Left ventricle myocardium inferior (tissue), 1 donor: ENCODE results near the gene FOXK2. TPM values are rescaled to one million over a fixed set of nuclear protein-coding genes. Genes with fewer than 3 reads are reported as not detected.
A peak's percentile ranks its signal among the peaks of the same experiment; 100 is the strongest.

Source experiments
- DNase-seq: peaks from one replicate; pipeline ENCODE4 v3.0.0-alpha.2; 2020
- H3K27ac ChIP-seq: fragments of 200-600 bp; replicated peaks from 2 replicates; pipeline ENCODE4 v1.8.0; 2021
- H3K27me3 ChIP-seq: fragments of 200-600 bp; 2 replicates; pipeline ENCODE4 v1.8.0; 2021; ENCODE audit warnings: low read depth
- H3K36me3 ChIP-seq: fragments of 200-600 bp; 2 replicates; pipeline ENCODE4 v1.8.0; 2021
- H3K4me1 ChIP-seq: fragments of 200-600 bp; 2 replicates; pipeline ENCODE4 v1.8.0; 2021
- H3K4me3 ChIP-seq: fragments of 200-600 bp; 2 replicates; pipeline ENCODE4 v1.8.0; 2021; ENCODE audit warnings: mild to moderate bottlenecking, moderate library complexity
- H3K9me3 ChIP-seq: fragments of 200-600 bp; replicated peaks from 2 replicates; pipeline ENCODE4 v1.8.0; 2021
- intact Hi-C: fragments of 100-400 bp; cut with micrococcal nuclease; formaldehyde crosslinking; loops from one replicate; pipeline ENCODE4 v1.11.0; 2022
- total RNA-seq: library from RNA; stranded (reverse); fragmentation: NEBNext Ultra II Directional; extraction: Animal tissue kit (Norgen Biotek cat#: 25700); gene quantifications from one replicate; pipeline ENCODE4 v1.2.1, GENCODE V29; 2021
- TF ChIP-seq, protein P1 (sequence below): fragments of 200-600 bp; IDR thresholded peaks from 2 replicates; pipeline ENCODE4 v1.8.0; 2021; ENCODE audit warnings: antibody characterized with exemption, mild to moderate bottlenecking, borderline replicate concordance
- donor health status: DM: no; HTN: yes; CAD: no; lungs with severe emphysema.

Gene FOXK2
- total RNA-seq, 1 donor from 2014 or later, result 41.6 TPM

DNA sequence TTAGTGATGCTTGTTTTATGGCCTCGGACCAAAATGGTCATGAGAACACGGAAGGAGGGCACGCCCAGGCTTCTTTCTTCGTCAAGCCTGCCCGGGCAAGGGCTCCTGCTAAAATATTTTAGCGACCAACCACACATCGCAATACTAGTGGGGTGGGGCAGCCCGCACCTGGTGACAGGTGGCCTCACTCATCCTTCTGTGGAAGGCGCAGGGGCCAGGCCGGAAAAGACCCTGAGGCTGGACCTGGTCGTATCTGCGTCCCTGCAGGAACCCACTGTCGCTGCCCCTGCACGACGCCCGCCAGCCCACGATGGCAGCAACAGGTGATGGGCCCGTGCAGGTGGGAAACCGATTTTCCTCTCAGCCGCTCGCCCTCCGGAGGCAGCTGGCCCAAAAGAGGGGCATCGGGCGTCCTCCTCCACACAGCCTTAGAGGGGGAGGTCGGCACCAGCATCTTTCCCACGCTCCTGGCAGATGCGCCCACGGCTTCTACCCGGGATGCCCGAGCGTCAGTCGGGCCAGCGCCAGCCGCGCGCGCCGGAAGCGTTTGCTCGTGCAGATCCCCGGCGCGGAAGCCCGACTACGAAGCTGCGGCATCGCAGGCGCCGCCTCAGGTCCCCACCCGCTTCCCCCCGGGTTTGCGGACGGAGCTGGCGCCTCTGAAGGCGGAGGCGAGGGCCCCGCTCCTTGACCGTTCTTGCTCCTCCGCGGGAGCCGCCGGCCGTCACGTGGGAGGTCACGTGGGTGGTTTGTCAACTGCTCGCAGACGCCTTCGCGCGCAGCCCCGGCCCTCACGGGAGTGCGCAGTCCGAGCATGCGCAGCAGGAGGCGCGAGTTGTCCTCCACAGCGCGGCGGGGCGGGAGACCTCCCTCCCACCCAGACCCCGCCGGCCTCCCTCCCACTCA is 22.8 kb upstream of the FOXK2 start:
- intact Hi-C loops, result loop anchor here (10.0 kb wide), 1 partner anchor 58 kb away; no protein-coding TSS in a partner anchor
- Histone ChIP-seq H3K4me3 (peak overlapping the region; percentile 68), H3K9me3 (no peaks in the 10 kb centered on the region), H3K4me1 (peaks cover 28% of the 10 kb centered on the region), H3K27ac (peak overlapping the region; percentile 86), H3K36me3 (no peaks in the 10 kb centered on the region), H3K27me3 (no peaks in the 10 kb centered on the region)
- TF ChIP-seq, protein P1, sequence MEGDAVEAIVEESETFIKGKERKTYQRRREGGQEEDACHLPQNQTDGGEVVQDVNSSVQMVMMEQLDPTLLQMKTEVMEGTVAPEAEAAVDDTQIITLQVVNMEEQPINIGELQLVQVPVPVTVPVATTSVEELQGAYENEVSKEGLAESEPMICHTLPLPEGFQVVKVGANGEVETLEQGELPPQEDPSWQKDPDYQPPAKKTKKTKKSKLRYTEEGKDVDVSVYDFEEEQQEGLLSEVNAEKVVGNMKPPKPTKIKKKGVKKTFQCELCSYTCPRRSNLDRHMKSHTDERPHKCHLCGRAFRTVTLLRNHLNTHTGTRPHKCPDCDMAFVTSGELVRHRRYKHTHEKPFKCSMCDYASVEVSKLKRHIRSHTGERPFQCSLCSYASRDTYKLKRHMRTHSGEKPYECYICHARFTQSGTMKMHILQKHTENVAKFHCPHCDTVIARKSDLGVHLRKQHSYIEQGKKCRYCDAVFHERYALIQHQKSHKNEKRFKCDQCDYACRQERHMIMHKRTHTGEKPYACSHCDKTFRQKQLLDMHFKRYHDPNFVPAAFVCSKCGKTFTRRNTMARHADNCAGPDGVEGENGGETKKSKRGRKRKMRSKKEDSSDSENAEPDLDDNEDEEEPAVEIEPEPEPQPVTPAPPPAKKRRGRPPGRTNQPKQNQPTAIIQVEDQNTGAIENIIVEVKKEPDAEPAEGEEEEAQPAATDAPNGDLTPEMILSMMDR, result no peak
- DNase-seq, result peak; percentile 98

DNA sequence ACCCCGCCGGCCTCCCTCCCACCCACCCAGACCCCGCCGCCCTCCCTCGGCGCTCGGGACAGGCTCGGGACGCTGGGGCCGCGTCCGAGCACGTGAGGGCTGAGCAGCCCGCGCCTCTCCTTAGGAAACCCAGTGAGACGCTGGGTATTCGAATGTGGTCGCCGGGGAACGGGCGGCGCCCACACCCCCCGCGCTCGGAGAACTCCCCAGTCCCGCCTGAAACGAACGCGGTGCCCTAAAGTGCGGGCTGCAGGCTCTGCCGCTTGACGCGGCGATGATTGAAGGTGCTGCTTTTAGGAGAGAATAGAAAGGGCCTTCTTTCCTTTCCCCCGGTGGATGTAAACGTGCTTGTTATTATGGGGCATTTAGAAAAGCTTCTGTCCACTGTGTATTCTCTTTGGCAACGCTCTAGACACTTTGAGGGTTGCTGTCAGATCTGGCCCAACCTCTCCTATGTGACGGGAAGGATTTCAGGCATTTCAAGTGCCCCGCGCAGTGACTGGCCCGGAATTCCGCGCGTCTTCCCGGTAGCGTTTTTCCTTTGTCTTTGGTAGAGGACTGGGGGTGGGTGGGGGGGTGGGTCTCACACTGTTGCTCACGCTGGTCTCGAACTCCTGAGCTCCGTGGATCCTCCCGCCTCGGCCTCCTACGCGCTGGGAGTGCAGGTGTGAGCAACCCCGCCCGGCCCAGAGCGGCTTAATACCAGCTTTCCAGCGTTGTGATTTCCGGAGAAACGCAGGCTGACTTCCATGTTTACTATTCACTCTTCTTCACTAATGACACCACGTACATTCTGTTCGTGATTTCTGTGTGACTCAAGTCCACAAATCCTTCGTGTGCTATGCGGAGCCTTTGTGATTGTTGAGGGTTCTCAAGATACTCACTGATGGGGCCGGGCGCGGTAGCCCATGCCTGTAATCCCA is 21.8 kb upstream of the FOXK2 start:
- H3K4me1 ChIP-seq, result peaks cover 28% of the 10 kb centered on the region
- H3K9me3 ChIP-seq, result no peaks in the 10 kb centered on the region
- DNase-seq, result no peak
- intact Hi-C loops, result loop anchor here (10.0 kb wide), 1 partner anchor 57 kb away; no protein-coding TSS in a partner anchor
- peak overlapping the region; percentile 68 for H3K4me3 ChIP-seq
- H3K36me3 ChIP-seq, result no peaks in the 10 kb centered on the region
- H3K27ac ChIP-seq, result peak overlapping the region; percentile 86
- no peaks in the 10 kb centered on the region for H3K27me3 ChIP-seq
- TF ChIP-seq, protein P1, result no peak

GRCh38 chr17:82502207-82502606 is 17.3 kb upstream of the FOXK2 start:
- H3K27ac ChIP-seq, result no peak overlapping the region
- no peak for DNase-seq
- TF ChIP-seq, protein P1, result no peak

GRCh38 chr17:82503094-82503727 is 16.3 kb upstream of the FOXK2 start:
- Histone ChIP-seq H3K27ac (no peak overlapping the region), H3K36me3 (no peaks in the 10 kb centered on the region), H3K27me3 (no peaks in the 10 kb centered on the region), H3K4me1 (peaks cover under 1% of the 10 kb centered on the region), H3K4me3 (no peak overlapping the region), H3K9me3 (no peaks in the 10 kb centered on the region)
- TF ChIP-seq, protein P1, result no peak
- intact Hi-C loops, result no loop called here
- no peak for DNase-seq

More at GRCh38 chr17:82502207-82502606, 17.3 kb upstream of the FOXK2 start:
- Histone ChIP-seq H3K4me3 (no peak overlapping the region), H3K36me3 (no peaks in the 10 kb centered on the region), H3K4me1 (peaks cover 9% of the 10 kb centered on the region), H3K27me3 (no peaks in the 10 kb centered on the region), H3K9me3 (no peaks in the 10 kb centered on the region)
- intact Hi-C loops, result no loop called here

GRCh38 chr17:82503728-82504308 is 15.7 kb upstream of the FOXK2 start:
- H3K4me3 ChIP-seq, result no peak overlapping the region
- no peaks in the 10 kb centered on the region for H3K27me3 ChIP-seq
- H3K27ac ChIP-seq, result no peak overlapping the region
- no peaks in the 10 kb centered on the region for H3K9me3 ChIP-seq
- H3K36me3 ChIP-seq, result no peaks in the 10 kb centered on the region
- TF ChIP-seq, protein P1, result no peak
- intact Hi-C loops, result no loop called here
- H3K4me1 ChIP-seq, result no peaks in the 10 kb centered on the region
- no peak for DNase-seq
